ENCODE data around the gene SLC23A1. TPM values are rescaled to one million over a fixed set of nuclear protein-coding genes. Genes with fewer than 3 reads are reported as not detected.
A peak's percentile ranks its signal among the peaks of the same experiment; 100 is the strongest.

The SLC23A1 gene
- polyA plus RNA-seq, 2 of the 4 experiments (the other 2 are of a cell fraction) = 4.3 to 7.7 TPM

- no peaks in the 10 kb centered on the region for H3K9me3 ChIP-seq
- H3K4me3 ChIP-seq = no peak overlapping the region
- POLR2A ChIA-PET = interaction anchor here (1.0 kb wide), 1 partner anchor 18 kb away, joined by 3 read pairs; no protein-coding TSS in a partner anchor
- peaks cover 63% of the 10 kb centered on the region for H3K4me1 ChIP-seq
- ATAC-seq = no peak
- no peak for DNase-seq (ENCODE audit: low read depth in 1 of 2, low spot score in 1 of 2)
- CTCF ChIA-PET = interaction anchor here (1.6 kb wide), 1 partner anchor 11 kb away, joined by 3 read pairs; no protein-coding TSS in a partner anchor
- 78% methylated on average over 8 of the region's 8 CpGs for WGBS (ENCODE audit: missing lambda C conversion rate)
- H3K4me2 ChIP-seq = 0 out of 3 replicates have a peak overlapping the region, but pooled peaks have one; percentile 14
- TF ChIP-seq RAD21 (conservative IDR thresholded peaks at IDR 0.05 in 1 of 2, IDR thresholded peaks at IDR 0.05 in 1 of 2) (peak in 1 of 2 experiments; percentile 19; a peak in 1 of 5 replicates), ZFP36 (IDR thresholded peaks at IDR 0.05; ENCODE audit: borderline replicate concordance, partially characterized antibody) (no peak), ZNF302 (CRISPR knock-in tag; IDR thresholded peaks at IDR 0.05) (no peak), RARB (CRISPR knock-in tag; IDR thresholded peaks at IDR 0.05) (no peak), TP53 (CRISPR knock-in tag; IDR thresholded peaks at IDR 0.05) (no peak), CBX2 (IDR thresholded peaks at IDR 0.05; ENCODE audit: borderline replicate concordance, low read depth) (no peak), ESRRA (IDR thresholded peaks at IDR 0.05; ENCODE audit: borderline replicate concordance, low read length) (no peak)
- FAIRE-seq = no peak
- H3K27ac ChIP-seq = peak overlapping the region; percentile 87 to 91; a peak in 3 of 6 replicates
These were observed 2.3 kb upstream of the SLC23A1 start for GRCh38 chr5:139385061-139386049.

GRCh38 chr5:139384591-139385051, 1.5 kb upstream of the SLC23A1 start:
- TF ChIP-seq PBX3 (IDR thresholded peaks at IDR 0.05) (no peak), MAX (IDR thresholded peaks at IDR 0.05) (no peak), TP53 (CRISPR knock-in tag; IDR thresholded peaks at IDR 0.05) (no peak), GATA3 (IDR thresholded peaks at IDR 0.05; ENCODE audit: borderline replicate concordance) (no peak), REST (IDR thresholded peaks at IDR 0.05) (no peak), EHF (CRISPR knock-in tag; IDR thresholded peaks at IDR 0.05) (no peak), ELK1 (IDR thresholded peaks at IDR 0.05; ENCODE audit: low read depth, low read length) (no peak), ZSCAN20 (CRISPR knock-in tag; IDR thresholded peaks at IDR 0.05) (no peak), MAFK (IDR thresholded peaks at IDR 0.05; ENCODE audit: partially characterized antibody) (no peak), HOXA7 (CRISPR knock-in tag; IDR thresholded peaks at IDR 0.05) (no peak), MAZ (IDR thresholded peaks at IDR 0.05; ENCODE audit: borderline replicate concordance, low read depth, low read length) (no peak), ZFP36 (IDR thresholded peaks at IDR 0.05; ENCODE audit: borderline replicate concordance, partially characterized antibody) (no peak), ZC3H11A (IDR thresholded peaks at IDR 0.05) (no peak), SREBF2 (IDR thresholded peaks at IDR 0.05) (no peak), JUN (IDR thresholded peaks at IDR 0.05) (no peak)
- ChIA-PET CTCF (no interaction called here), POLR2A (no interaction called here)
- Histone ChIP-seq H3K4me1 (peaks cover 59% of the 10 kb centered on the region), H3K4me3 (no peak overlapping the region), H3K27ac (peak overlapping the region; percentile 87 to 91; a peak in 5 of 6 replicates), H3K9me3 (no peaks in the 10 kb centered on the region), H3K4me2 (no peak overlapping the region)
- 88% methylated on average over 7 of the region's 9 CpGs for WGBS (ENCODE audit: missing lambda C conversion rate)
- ATAC-seq = no peak
- no peak for DNase-seq (ENCODE audit: low read depth in 1 of 2, low spot score in 1 of 2)
- no peak for FAIRE-seq

Data from A549 (cell line).